Measurements from ENCODE around the gene IFT80. TPM values are rescaled to one million over a fixed set of nuclear protein-coding genes. Genes with fewer than 3 reads are reported as not detected.
A peak's percentile ranks its signal among the peaks of the same experiment; 100 is the strongest.

The IFT80 gene
- total and polyA plus RNA-seq, 8 donors = 5.2 to 27.7 (median 10.1) TPM

GRCh38 chr3:160224256-160224655 lies 174.8 kb downstream of the IFT80 start:
- FAIRE-seq (no peak), DNase-seq (no peak), ATAC-seq (peak in 1 of 4 donors; percentile 25)
- TF ChIP-seq CTCF (IDR thresholded peaks at IDR 0.05) = no peak
- Histone ChIP-seq H3K27me3 (peaks cover 0 to 22% (median 13%) of the 10 kb centered on the region in 4 donors), H3K4me1 (peaks cover 5 to 14% (median 10%) of the 10 kb centered on the region in 3 donors), H3K9me3 (no peaks in the 10 kb centered on the region), H3K36me3 (no peaks in the 10 kb centered on the region), H3K4me3 (no peak overlapping the region), H3K27ac (no peak overlapping the region)
- 43 to 44% methylated on average over 12 of the region's 12 CpGs for WGBS, 2 donors
- intact Hi-C loops (cut with DNase I) = no loop called here

- no peak overlapping the region for H3K27ac ChIP-seq
- H3K36me3 ChIP-seq = no peaks in the 10 kb centered on the region
- intact Hi-C loops (cut with DNase I) = no loop called here
- DNase-seq (no peak), FAIRE-seq (no peak), ATAC-seq (no peak)
- no peak for TF ChIP-seq CTCF (IDR thresholded peaks at IDR 0.05)
- no peak overlapping the region for H3K4me3 ChIP-seq
- H3K27me3 ChIP-seq = no peaks in the 10 kb centered on the region
- 49 to 63% methylated on average over 2 of the region's 2 CpGs for whole genome bisulfite sequencing, 2 donors
- peaks cover under 1 to 5% (median 3%) of the 10 kb centered on the region in 3 donors for H3K4me1 ChIP-seq
- H3K9me3 ChIP-seq = no peaks in the 10 kb centered on the region
These were observed 178.0 kb downstream of the IFT80 start for GRCh38 chr3:160221019-160221418.

- no peak for ATAC-seq
- Histone ChIP-seq H3K36me3 (no peaks in the 10 kb centered on the region), H3K4me3 (no peak overlapping the region), H3K9me3 (no peaks in the 10 kb centered on the region), H3K27ac (no peak overlapping the region), H3K27me3 (no peaks in the 10 kb centered on the region), H3K4me1 (peaks cover 0 to 5% (median 0%) of the 10 kb centered on the region in 3 donors)
- FAIRE-seq = no peak
- no peak for DNase-seq
- intact Hi-C loops (cut with DNase I) = no loop called here
- 97 to 100% methylated on average over 2 of the region's 2 CpGs for WGBS, 2 donors
- no peak for TF ChIP-seq CTCF (IDR thresholded peaks at IDR 0.05)
These were observed 179.0 kb downstream of the IFT80 start for GRCh38 chr3:160220038-160220437.

- intact Hi-C loops (cut with DNase I) = no loop called here
These were observed 180.9 kb downstream of the IFT80 start for GRCh38 chr3:160218136-160218535.

More at GRCh38 chr3:160218136-160218535, 180.9 kb downstream of the IFT80 start:
- H3K27me3 ChIP-seq = no peaks in the 10 kb centered on the region
- no peak for FAIRE-seq
- no peak for DNase-seq
- H3K9me3 ChIP-seq = no peaks in the 10 kb centered on the region
- H3K27ac ChIP-seq = no peak overlapping the region
- no peak for ATAC-seq
- no peaks in the 10 kb centered on the region for H3K4me1 ChIP-seq
- WGBS, 2 donors = 62 to 74% methylated on average over 3 of the region's 3 CpGs
- no peak for TF ChIP-seq CTCF (IDR thresholded peaks at IDR 0.05)
- H3K36me3 ChIP-seq = no peaks in the 10 kb centered on the region
- H3K4me3 ChIP-seq = no peak overlapping the region

Measured in pancreas (tissue), 10 donors.